Mucosa of descending colon (tissue), 3 donors: ENCODE data around the gene ARHGAP42. TPM values are rescaled to one million over a fixed set of nuclear protein-coding genes. Genes with fewer than 3 reads are reported as not detected.
A peak's percentile ranks its signal among the peaks of the same experiment; 100 is the strongest.

ENCODE experiments used
- ATAC-seq: fragments of 200-7000 bp; cut with Tn5 transposase; one replicate; pipeline ENCODE4 v1.9.1; 2020; ENCODE audit warnings: mild to moderate bottlenecking, moderate library complexity
- DNase-seq, 3 donors: peaks; one replicate each; pipeline ENCODE4 v3.0.0-alpha.2; 2020
- H3K36me3 ChIP-seq: fragments of 200-600 bp; one replicate; pipeline ENCODE4 v1.8.0; 2021; ENCODE audit warnings: low read depth, mild to moderate bottlenecking
- H3K4me1 ChIP-seq: fragments of 200-600 bp; one replicate; pipeline ENCODE4 v1.8.0; 2021; ENCODE audit warnings: low read depth, mild to moderate bottlenecking
- H3K4me3 ChIP-seq: fragments of 200-600 bp; one replicate; pipeline ENCODE4 v1.8.0; 2021; ENCODE audit warnings: mild to moderate bottlenecking
- H3K9me3 ChIP-seq: fragments of 200-600 bp; one replicate; pipeline ENCODE4 v1.8.0; 2021; ENCODE audit warnings: mild to moderate bottlenecking
- CTCF ChIP-seq: fragments of 200-600 bp; IDR thresholded peaks from one replicate; pipeline ENCODE4 v1.8.0; 2022; ENCODE audit warnings: antibody characterized with exemption, mild to moderate bottlenecking
- intact Hi-C, 2 donors: fragments of 100-400 bp; cut with DNase I in 1 of 2; cut with micrococcal nuclease in 1 of 2; formaldehyde crosslinking; loops; one replicate each; pipeline versions ENCODE4 v1.11.0 to v1.11.1; 2022; cut with DNase I, micrococcal nuclease
- total RNA-seq, 3 donors: library from RNA; stranded (reverse); fragmentation: NEBNext Ultra II Directional in 2 of 3; extraction: Animal tissue kit (Norgen Biotek cat#: 25700) in 2 of 3; gene quantifications; one replicate each; pipeline versions ENCODE4 v1.2.1 to v1.2.4, GENCODE V29; 2021 to 2023
- donor health status: DM: no; HTN: no; CAD: no; lungs with moderate emphysema.
- donor health status: DM: no; HTN: no; CAD: no.
- donor health status: DM: no; HTN: yes; CAD: no.

Gene ARHGAP42
- total RNA-seq, 3 donors from 2014 or later: 17.6 to 38.9 (median 18.8) TPM

DNA sequence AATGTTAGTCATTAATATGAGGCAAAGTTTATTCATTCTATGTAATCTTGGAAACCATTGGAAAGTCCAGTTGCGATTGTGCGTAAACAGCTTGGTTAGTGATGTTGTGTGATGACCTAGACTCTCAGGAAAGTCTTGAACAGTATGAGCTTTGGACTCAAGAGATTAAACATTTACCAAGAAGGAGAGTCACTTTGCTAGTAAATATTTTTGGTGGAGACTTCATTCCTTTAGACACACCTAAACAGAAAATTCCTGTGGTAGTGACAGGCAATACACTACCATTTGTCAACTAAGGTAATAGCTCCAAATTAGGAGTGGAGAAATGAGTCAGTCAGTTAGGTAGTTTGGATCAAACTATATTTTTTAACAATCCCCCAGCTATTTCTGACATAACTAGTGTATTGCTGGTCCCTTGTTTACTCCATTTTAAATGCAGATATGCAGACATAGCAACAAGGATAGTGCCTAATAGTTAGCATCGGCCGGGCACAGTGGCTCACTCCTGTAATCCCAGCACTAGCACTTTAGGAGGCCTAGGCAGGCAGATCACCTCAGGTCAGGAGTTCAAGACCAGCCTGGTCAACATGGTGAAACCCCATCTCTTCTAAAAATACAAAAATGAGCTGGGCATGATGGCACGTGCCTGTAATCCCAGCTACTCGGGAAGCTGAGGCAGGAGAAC lies 89.3 kb downstream of the ARHGAP42 start:
- no peaks in the 10 kb centered on the region for H3K36me3 ChIP-seq
- no peak overlapping the region for H3K4me3 ChIP-seq
- H3K4me1 ChIP-seq: peaks cover 23% of the 10 kb centered on the region
- peak; percentile 82 for ATAC-seq
- no peaks in the 10 kb centered on the region for H3K9me3 ChIP-seq
- no peak for TF ChIP-seq CTCF
- peak in 2 of 3 donors; percentile 40 to 46 for DNase-seq
- intact Hi-C loops: loop anchor here in 1 of 2 donors (10.0 kb wide), 1 partner anchor 92 kb away; the partner anchor contains the start of gene ARHGAP42

DNA sequence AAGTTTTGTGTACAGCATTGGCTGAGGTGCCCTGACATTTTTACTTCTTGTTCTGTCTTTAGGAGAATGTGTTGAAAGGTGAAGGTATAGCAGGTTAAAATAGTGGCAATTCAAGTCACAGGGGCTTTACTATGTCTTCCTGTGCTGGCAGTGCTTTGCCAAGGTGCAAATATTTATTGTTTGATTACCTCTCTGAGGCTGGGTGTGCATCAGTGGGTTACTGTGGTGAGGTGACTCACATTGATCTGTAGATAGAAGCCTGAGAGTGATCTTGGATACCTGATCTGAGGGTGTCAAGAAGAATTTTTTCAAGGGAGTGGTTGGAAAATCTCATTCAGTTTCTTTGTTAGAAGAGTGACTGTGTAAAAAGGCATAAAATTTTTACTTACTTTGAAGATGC lies 90.0 kb downstream of the ARHGAP42 start:
- ATAC-seq (peak; percentile 80), DNase-seq (peak in 1 of 3 donors; percentile 27)
- intact Hi-C loops: loop anchor here in 1 of 2 donors (10.0 kb wide), 1 partner anchor 92 kb away; the partner anchor contains the start of gene ARHGAP42
- Histone ChIP-seq H3K4me1 (peaks cover 23% of the 10 kb centered on the region), H3K4me3 (no peak overlapping the region), H3K36me3 (no peaks in the 10 kb centered on the region), H3K9me3 (no peaks in the 10 kb centered on the region)
- no peak for TF ChIP-seq CTCF

DNA sequence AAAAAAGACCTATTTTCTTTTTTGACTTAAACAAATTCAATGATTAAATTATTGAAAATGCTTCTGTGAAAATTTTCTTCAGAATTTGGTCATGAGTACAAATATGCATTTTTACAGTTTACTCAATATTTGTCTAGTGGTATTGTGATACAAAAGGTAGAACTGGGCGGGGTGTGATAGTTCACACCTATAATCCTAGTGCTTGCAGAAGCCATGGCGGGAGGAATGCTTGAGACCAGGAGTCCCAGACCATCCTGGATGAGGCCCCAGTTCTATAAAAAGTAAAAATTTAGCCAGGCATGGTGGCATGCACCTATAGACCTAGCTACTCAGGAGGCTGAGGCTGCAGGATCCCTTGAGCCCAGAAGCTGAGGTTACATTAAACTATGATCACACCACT lies 90.6 kb downstream of the ARHGAP42 start:
- Histone ChIP-seq H3K36me3 (no peaks in the 10 kb centered on the region), H3K4me1 (peaks cover 23% of the 10 kb centered on the region), H3K9me3 (no peaks in the 10 kb centered on the region), H3K4me3 (no peak overlapping the region)
- ATAC-seq (peak; percentile 13), DNase-seq (peak in 1 of 3 donors; percentile 57)
- intact Hi-C loops: loop anchor here in 1 of 2 donors (10.0 kb wide), 1 partner anchor 93 kb away; the partner anchor contains the start of gene ARHGAP42
- TF ChIP-seq CTCF: no peak

- peaks cover 23% of the 10 kb centered on the region for H3K4me1 ChIP-seq
- no peaks in the 10 kb centered on the region for H3K9me3 ChIP-seq
- H3K4me3 ChIP-seq: no peak overlapping the region
- DNase-seq (no peak), ATAC-seq (no peak)
- no peaks in the 10 kb centered on the region for H3K36me3 ChIP-seq
- intact Hi-C loops: loop anchor here in 1 of 2 donors (10.0 kb wide), 1 partner anchor 93 kb away; the partner anchor contains the start of gene ARHGAP42
- no peak for TF ChIP-seq CTCF
Observed at GRCh38 chr11:100778166-100778785, 91.2 kb downstream of the ARHGAP42 start.

DNA sequence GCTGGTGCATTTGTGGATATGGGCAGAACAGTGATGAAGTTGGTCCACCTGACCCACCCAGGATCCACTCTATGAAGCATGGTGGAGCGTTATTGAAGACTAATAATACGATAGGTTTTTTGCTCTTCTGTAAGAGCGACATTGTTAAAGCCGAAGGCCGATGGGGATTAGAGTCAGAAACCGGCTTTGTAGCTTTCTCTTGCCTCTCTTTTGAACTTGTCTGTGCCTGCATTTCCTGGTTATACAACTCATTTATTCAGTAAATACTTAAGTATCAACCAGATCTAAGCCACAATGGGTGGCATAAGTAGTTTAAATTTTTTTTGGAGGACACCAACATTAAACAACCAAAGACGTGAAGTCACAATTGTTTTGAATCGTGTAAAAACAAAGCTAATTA lies 93.4 kb downstream of the ARHGAP42 start:
- peaks cover 32% of the 10 kb centered on the region for H3K4me1 ChIP-seq
- H3K4me3 ChIP-seq: no peak overlapping the region
- H3K36me3 ChIP-seq: no peaks in the 10 kb centered on the region
- TF ChIP-seq CTCF: no peak
- intact Hi-C loops: no loop called here
- H3K9me3 ChIP-seq: no peaks in the 10 kb centered on the region
- ATAC-seq (no peak), DNase-seq (no peak)
